ENCODE measurements around the gene RAB3IL1.
A peak's percentile ranks its signal among the peaks of the same experiment; 100 is the strongest.

The RAB3IL1 gene

DNA sequence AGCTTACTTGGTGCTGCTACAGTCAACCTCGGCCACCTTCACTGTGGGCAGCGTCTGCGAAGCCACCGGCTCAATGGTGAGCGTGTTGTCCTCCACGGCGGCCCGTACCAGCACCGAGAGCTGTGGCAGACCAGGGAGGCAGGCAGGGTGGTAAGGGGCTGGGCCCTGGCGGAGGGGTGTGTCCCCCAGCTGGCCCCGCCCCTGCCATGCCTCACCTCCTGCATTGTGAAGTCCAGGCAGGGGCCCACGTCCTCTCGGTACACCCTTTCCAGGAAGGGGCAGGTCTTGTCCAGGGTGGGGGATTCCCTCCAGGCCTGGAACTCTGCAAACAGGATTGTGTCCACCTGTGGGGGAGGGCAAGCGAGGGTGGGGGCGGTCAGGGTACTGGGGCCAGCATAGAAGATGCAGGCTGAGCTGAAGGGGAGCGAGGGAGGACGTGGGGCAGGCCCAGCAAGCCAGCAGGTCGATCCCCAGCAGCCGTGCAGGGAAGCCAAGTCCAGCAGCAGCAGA is 12.8 kb downstream of the RAB3IL1 start:
- DNase-seq (ENCODE audit: low spot score): no peak

DNA sequence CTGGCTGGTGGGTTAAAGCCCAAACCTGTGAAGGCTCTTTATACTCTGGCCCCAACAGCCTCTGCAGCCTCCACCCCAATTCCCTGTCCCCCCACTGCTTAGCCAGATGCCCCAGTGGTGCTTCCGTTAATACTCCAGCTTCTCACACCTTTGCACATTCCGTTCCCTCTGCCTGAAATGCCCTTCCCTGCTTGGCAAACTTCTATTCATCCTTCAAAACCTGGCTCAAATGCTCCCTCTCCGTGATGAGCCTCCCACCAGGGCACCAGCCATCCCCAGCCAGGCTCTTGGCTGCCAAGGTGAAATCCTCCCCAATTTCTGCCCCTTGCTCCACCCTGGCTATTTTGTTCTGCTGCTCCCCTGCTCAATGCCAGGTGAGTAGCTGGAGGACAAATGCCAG is 13.5 kb downstream of the RAB3IL1 start:
- no peak for DNase-seq (ENCODE audit: low spot score)

- no peak for DNase-seq (ENCODE audit: low spot score)
Measured at GRCh38 chr11:61902313-61902712, 15.1 kb downstream of the RAB3IL1 start.

GRCh38 chr11:61901397-61901796 is 16.0 kb downstream of the RAB3IL1 start:
- no peak for DNase-seq (ENCODE audit: low spot score)

GRCh38 chr11:61900251-61900650 is 17.1 kb downstream of the RAB3IL1 start:
- no peak for DNase-seq (ENCODE audit: low spot score)

- DNase-seq (ENCODE audit: low spot score): peak; percentile 93
Measured at GRCh38 chr11:61899146-61899841, 18.1 kb downstream of the RAB3IL1 start.

- no peak for DNase-seq (ENCODE audit: low spot score)
Measured at GRCh38 chr11:61898247-61898582, 19.2 kb downstream of the RAB3IL1 start.

GRCh38 chr11:61897387-61898246 is 19.7 kb downstream of the RAB3IL1 start:
- DNase-seq (ENCODE audit: low spot score): peak; percentile 91

GRCh38 chr11:61896665-61897386 is 20.5 kb downstream of the RAB3IL1 start:
- DNase-seq (ENCODE audit: low spot score): no peak

GRCh38 chr11:61895718-61896059 is 21.7 kb downstream of the RAB3IL1 start:
- DNase-seq (ENCODE audit: low spot score): no peak

- DNase-seq (ENCODE audit: low spot score): no peak
Measured at GRCh38 chr11:61895046-61895717, 22.2 kb downstream of the RAB3IL1 start.

- peak; percentile 60 for DNase-seq (ENCODE audit: low spot score)
Measured at GRCh38 chr11:61893981-61894380, 23.4 kb downstream of the RAB3IL1 start.

GRCh38 chr11:61892085-61892370 is 25.3 kb downstream of the RAB3IL1 start:
- no peak for DNase-seq (ENCODE audit: low spot score)

DNA sequence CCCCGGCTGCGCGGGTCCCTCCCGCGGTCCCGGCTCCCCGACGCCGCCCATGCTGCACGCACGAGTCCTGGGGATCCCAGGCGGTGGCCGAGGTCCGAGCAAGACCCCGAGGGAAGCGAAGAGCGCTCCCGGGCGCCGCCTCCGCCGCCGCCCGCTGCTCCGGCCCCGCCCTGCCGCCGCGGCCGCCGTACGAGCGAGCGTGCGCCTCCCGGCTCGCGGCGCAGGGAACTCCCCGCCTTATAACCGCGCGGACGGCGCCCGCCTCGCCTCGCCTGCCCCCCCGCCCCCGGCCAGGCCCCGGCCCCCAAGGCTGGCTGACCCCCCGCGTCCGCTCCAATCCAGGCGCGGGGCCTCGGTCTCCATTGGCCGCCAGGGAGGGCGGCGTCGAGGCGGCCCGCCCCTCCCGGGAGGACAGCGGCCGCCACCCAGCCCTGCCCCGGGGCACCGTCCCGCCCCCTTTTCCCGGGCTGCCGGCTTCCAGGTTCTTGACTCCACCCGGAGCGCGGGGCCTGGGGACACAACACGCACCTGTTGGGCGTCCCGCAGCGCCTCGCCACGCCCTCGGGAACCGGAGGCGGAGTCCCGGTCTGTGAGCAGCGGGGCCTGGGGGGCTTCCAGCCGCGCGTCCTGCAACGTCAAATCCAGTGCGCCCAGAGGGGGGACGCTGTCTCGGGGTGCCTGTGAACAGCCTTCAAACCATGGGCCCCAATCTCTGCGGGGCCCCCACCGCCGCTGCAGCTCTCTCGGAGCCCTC is 25.9 kb downstream of the RAB3IL1 start, which contains the start of gene FADS3:
Gene FADS3, minus strand, starts transcription at position 215 of the 754 bp plus-strand sequence. Its CDS starts 164 bp downstream, at position 51.
- DNase-seq (ENCODE audit: low spot score): peak; percentile 99

DNA sequence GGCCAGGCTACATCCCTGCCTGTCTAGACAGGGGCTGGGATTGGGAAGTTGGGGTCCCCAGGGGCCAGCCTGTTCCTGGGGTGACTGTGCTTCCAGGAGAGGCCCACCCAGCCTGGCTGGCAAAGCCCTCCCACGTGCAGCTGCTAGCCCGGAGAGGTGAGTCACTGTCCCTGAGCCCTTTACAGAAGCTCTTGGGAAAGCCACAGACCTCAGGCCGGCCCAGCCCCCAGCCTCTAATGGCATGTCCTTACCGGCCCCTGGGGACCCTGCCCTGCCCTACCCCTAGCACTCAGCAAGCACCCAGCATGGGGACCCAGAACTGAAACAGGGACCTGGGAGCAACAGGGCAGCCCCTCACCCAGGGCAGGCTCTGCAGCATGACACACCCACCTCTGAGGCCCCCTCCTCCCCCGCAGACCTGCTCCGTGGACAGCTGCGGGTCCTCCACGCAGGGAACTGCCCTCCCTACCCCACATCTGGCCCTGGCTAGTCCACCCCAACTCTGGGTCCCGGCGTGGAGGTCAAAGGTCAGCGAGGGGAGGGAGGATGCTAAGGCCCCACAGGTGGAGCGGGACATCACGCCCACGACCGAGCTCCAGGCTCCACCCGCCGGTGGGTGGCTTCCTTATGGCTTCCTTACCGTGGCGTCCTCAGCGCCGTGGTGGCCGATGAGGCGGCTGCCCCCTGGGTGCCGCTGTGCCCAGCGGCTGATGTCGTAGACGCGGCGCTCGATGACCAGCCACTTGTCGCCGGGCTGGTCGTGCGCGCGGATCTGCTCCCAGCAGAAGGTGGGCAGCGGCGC is 26.6 kb downstream of the RAB3IL1 start:
- peak; percentile 85 for DNase-seq (ENCODE audit: low spot score)

DNA sequence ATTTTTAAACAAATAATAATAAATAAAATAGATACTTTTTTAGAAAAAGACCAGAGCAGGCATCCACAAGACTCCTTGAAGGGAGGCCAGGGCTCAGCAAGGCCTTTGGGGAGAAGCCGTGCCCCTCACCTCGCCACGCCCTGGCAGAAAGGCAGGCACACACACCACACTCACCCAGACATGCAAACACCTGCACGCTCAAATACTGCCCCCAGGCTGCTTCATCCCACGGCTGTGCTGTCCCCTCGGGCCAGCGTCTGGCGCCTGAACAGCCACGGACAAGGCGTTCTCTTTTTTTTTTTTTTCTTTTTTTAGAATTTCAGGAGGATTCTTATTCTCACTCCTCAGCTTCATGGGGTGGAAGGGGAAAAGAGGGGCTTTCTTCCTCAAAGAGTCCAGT is 27.5 kb downstream of the RAB3IL1 start:
- no peak for DNase-seq (ENCODE audit: low spot score)

DNA sequence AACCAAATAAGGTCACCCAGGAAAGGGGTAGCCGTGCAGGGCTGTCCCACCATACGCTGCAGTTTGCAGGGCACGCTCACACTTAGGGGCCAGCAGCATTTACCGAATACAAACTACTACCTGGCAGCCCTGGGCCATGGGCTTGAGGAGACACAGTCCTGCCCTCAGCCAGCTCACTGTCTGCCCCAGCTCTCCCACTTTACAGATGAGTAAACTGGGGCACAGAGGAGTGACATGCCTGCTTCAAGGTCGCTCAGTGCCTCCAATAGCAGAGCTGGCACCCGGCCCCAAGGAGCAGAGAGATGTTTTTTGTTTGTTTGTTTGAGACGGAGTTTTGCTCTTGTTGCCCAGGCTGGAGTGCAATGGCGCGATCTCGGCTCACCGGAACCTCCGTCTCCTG is 28.8 kb downstream of the RAB3IL1 start:
- no peak for DNase-seq (ENCODE audit: low spot score)

GRCh38 chr11:61887839-61888494 is 29.4 kb downstream of the RAB3IL1 start:
- DNase-seq (ENCODE audit: low spot score): peak; percentile 87

DNA sequence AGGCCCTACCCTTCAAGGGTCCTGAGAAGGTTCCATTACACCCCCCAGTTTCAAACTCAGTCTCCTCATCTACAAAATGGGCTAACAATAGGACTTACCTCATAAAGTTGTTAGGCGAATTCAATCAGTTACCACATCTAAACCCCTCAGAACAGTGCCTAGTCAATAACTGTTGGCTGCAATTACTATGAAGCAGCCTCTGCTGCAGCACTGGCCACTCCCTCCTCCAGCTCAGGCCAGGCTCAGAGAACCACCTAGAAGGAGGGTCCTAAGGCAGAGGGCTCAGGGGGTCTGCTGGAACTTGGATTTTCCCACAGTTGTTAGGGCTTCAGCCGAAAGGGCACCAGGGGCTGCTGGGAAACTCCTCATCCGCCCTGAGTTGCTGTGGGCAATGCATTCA is 30.7 kb downstream of the RAB3IL1 start:
- no peak for DNase-seq (ENCODE audit: low spot score)

Data from GM03348 (cell line).